ENCODE results near the gene CHRNA4. TPM values are rescaled to one million over a fixed set of nuclear protein-coding genes. Genes with fewer than 3 reads are reported as not detected.
A peak's percentile ranks its signal among the peaks of the same experiment; 100 is the strongest.
"Not testable (repeated sequence)": the region's sequence is repeated elsewhere in the genome, so short reads cannot be mapped to it uniquely, and the experiment has no call there.

The CHRNA4 gene
- total and polyA plus RNA-seq, 2 donors from 2014 or later = 0.44 to 0.67 TPM

GRCh38 chr20:63307538-63308217 lies 53.5 kb downstream of the CHRNA4 start:
- Histone ChIP-seq H3K4me1 (ENCODE audit: control insufficient read depth in 2 of 3, insufficient read depth in 2 of 3, low read depth in 1 of 3, low read length in 3 of 3) (no peaks in the 10 kb centered on the region), H3K9ac (ENCODE audit: low read length in 3 of 3) (no peak overlapping the region), H3K4me3 (ENCODE audit: low read length in 3 of 3) (no peak overlapping the region), H3K27ac (ENCODE audit: low read depth in 2 of 2, low read length in 2 of 2) (no peak overlapping the region), H3K9me3 (ENCODE audit: control insufficient read depth in 2 of 3, insufficient read depth in 1 of 3, low read length in 3 of 3) (no peaks in the 10 kb centered on the region), H3K36me3 (ENCODE audit: control insufficient read depth in 2 of 3, insufficient read depth in 3 of 3, low read length in 3 of 3) (no peaks in the 10 kb centered on the region), H3K27me3 (ENCODE audit: control insufficient read depth, insufficient read depth, low read length) (no peaks in the 10 kb centered on the region)
- FAIRE-seq = no peak
- no peak for TF ChIP-seq CTCF (IDR thresholded peaks at IDR 0.05; ENCODE audit: borderline replicate concordance, extremely low read depth, insufficient read depth)
- DNase-seq = no peak
- intact Hi-C loops (cut with DNase I) = no loop called here

- no peak for TF ChIP-seq CTCF (IDR thresholded peaks at IDR 0.05; ENCODE audit: borderline replicate concordance, extremely low read depth, insufficient read depth)
- Histone ChIP-seq H3K4me1 (ENCODE audit: control insufficient read depth in 2 of 3, insufficient read depth in 2 of 3, low read depth in 1 of 3, low read length in 3 of 3) (no peaks in the 10 kb centered on the region), H3K4me3 (ENCODE audit: low read length in 3 of 3) (no peak overlapping the region), H3K27ac (ENCODE audit: low read depth in 2 of 2, low read length in 2 of 2) (no peak overlapping the region), H3K27me3 (ENCODE audit: control insufficient read depth, insufficient read depth, low read length) (no peaks in the 10 kb centered on the region), H3K9me3 (ENCODE audit: control insufficient read depth in 2 of 3, insufficient read depth in 1 of 3, low read length in 3 of 3) (no peaks in the 10 kb centered on the region), H3K36me3 (ENCODE audit: control insufficient read depth in 2 of 3, insufficient read depth in 3 of 3, low read length in 3 of 3) (no peaks in the 10 kb centered on the region), H3K9ac (ENCODE audit: low read length in 3 of 3) (no peak overlapping the region)
- intact Hi-C loops (cut with DNase I) = no loop called here
- DNase-seq (peak in 1 of 5 donors; percentile 40), FAIRE-seq (no peak)
Measured at GRCh38 chr20:63306673-63307537, 54.2 kb downstream of the CHRNA4 start.

GRCh38 chr20:63305933-63306672 lies 55.0 kb downstream of the CHRNA4 start:
- H3K36me3 ChIP-seq (ENCODE audit: control insufficient read depth in 2 of 3, insufficient read depth in 3 of 3, low read length in 3 of 3); H3K4me1 ChIP-seq (ENCODE audit: control insufficient read depth in 2 of 3, insufficient read depth in 2 of 3, low read depth in 1 of 3, low read length in 3 of 3); FAIRE-seq; H3K9ac ChIP-seq (ENCODE audit: low read length in 3 of 3); H3K27me3 ChIP-seq (ENCODE audit: control insufficient read depth, insufficient read depth, low read length); H3K27ac ChIP-seq (ENCODE audit: low read depth in 2 of 2, low read length in 2 of 2); intact Hi-C loops (cut with DNase I); DNase-seq; H3K4me3 ChIP-seq (ENCODE audit: low read length in 3 of 3); H3K9me3 ChIP-seq (ENCODE audit: control insufficient read depth in 2 of 3, insufficient read depth in 1 of 3, low read length in 3 of 3): not testable (repeated sequence)

GRCh38 chr20:63305393-63305792 lies 55.8 kb downstream of the CHRNA4 start:
- no peaks in the 10 kb centered on the region for H3K27me3 ChIP-seq (ENCODE audit: control insufficient read depth, insufficient read depth, low read length)
- intact Hi-C loops (cut with DNase I) = no loop called here
- H3K9ac ChIP-seq (ENCODE audit: low read length in 3 of 3) = no peak overlapping the region
- no peak overlapping the region for H3K27ac ChIP-seq (ENCODE audit: low read depth in 2 of 2, low read length in 2 of 2)
- FAIRE-seq (no peak), DNase-seq (no peak)
- peaks cover 0 to 3% (median 0%) of the 10 kb centered on the region in 3 donors for H3K9me3 ChIP-seq (ENCODE audit: control insufficient read depth in 2 of 3, insufficient read depth in 1 of 3, low read length in 3 of 3)
- TF ChIP-seq CTCF (IDR thresholded peaks at IDR 0.05; ENCODE audit: borderline replicate concordance, extremely low read depth, insufficient read depth) = no peak
- H3K4me3 ChIP-seq (ENCODE audit: low read length in 3 of 3) = no peak overlapping the region
- no peaks in the 10 kb centered on the region for H3K36me3 ChIP-seq (ENCODE audit: control insufficient read depth in 2 of 3, insufficient read depth in 3 of 3, low read length in 3 of 3)
- H3K4me1 ChIP-seq (ENCODE audit: control insufficient read depth in 2 of 3, insufficient read depth in 2 of 3, low read depth in 1 of 3, low read length in 3 of 3) = no peaks in the 10 kb centered on the region

All from kidney (tissue), 14 donors.